ENCODE results near the gene CTU2. TPM values are rescaled to one million over a fixed set of nuclear protein-coding genes. Genes with fewer than 3 reads are reported as not detected.

Gene CTU2
- total and polyA plus RNA-seq, 2 experiments from 2014 or later = 5.9 to 19.5 TPM

GRCh38 chr16:88764080-88764479, 57.8 kb downstream of the CTU2 start:
- Histone ChIP-seq H3K79me2 (peaks cover 52% of the 10 kb centered on the region), H3K9me2 (replicated peaks; ENCODE audit: insufficient read depth) (no peaks in the 10 kb centered on the region), H3K36me3 (replicated peaks; ENCODE audit: insufficient read depth, low read depth) (no peaks in the 10 kb centered on the region), H3K27ac (peak overlapping the region; percentile 67), H3K4me3 (no peak overlapping the region), H3K9me3 (ENCODE audit: low read depth) (no peaks in the 10 kb centered on the region), H3K4me2 (peak overlapping the region; percentile 24), H3K4me1 (ENCODE audit: insufficient read depth) (peaks cover 48% of the 10 kb centered on the region), H3K27me3 (no peaks in the 10 kb centered on the region), H2AFZ (no peak overlapping the region), H4K20me1 (ENCODE audit: insufficient read depth, poor library complexity, severe bottlenecking) (peaks cover 15% of the 10 kb centered on the region)
- DNase-seq (ENCODE audit: low spot score) = no peak
- TF ChIP-seq EZH2 (IDR thresholded peaks at IDR 0.05; ENCODE audit: borderline replicate concordance) (no peak), CTCF (IDR thresholded peaks at IDR 0.05; ENCODE audit: poor library complexity) (no peak), EZH2phosphoT487 (IDR thresholded peaks at IDR 0.05; ENCODE audit: low read depth, severe bottlenecking, unreplicated experiment) (no peak)
- 94% methylated on average over 19 of the region's 19 CpGs for WGBS (ENCODE audit: low lambda C conversion rate, missing lambda C conversion rate)

- Histone ChIP-seq H3K79me2 (peaks cover 56% of the 10 kb centered on the region), H3K36me3 (replicated peaks; ENCODE audit: insufficient read depth, low read depth) (no peaks in the 10 kb centered on the region), H3K4me3 (no peak overlapping the region), H3K4me2 (peak overlapping the region; percentile 8), H3K9me3 (ENCODE audit: low read depth) (no peaks in the 10 kb centered on the region), H3K27ac (peak overlapping the region; percentile 67), H3K27me3 (no peaks in the 10 kb centered on the region), H3K9me2 (replicated peaks; ENCODE audit: insufficient read depth) (no peaks in the 10 kb centered on the region), H4K20me1 (ENCODE audit: insufficient read depth, poor library complexity, severe bottlenecking) (peaks cover 15% of the 10 kb centered on the region), H2AFZ (no peak overlapping the region), H3K4me1 (ENCODE audit: insufficient read depth) (peaks cover 47% of the 10 kb centered on the region)
- DNase-seq (ENCODE audit: low spot score) = peak; percentile 83
- WGBS (ENCODE audit: low lambda C conversion rate, missing lambda C conversion rate) = 47% methylated on average over 8 of the region's 9 CpGs
- TF ChIP-seq CTCF (IDR thresholded peaks at IDR 0.05; ENCODE audit: poor library complexity) = no peak
Measured at GRCh38 chr16:88764913-88765349, 58.6 kb downstream of the CTU2 start.

Small RNA genes lying within 50 kb of the gene (microRNA-seq; reads per million reads assigned to microRNA genes)
- not detected for gene MIR4722

Other genes starting within 250 kb of the CTU2 start
- 8.1 and 16.8 TPM in 2 replicates for gene ZC3H18, start 136.1 kb upstream of the CTU2 start, total RNA-seq
- 30.7 and 37.1 TPM in 2 replicates for gene ZC3H18, start 136.1 kb upstream of the CTU2 start, polyA plus RNA-seq
- gene IL17C, start 67.9 kb upstream of the CTU2 start, total RNA-seq = 0.40 TPM in 1 of 2 replicates, not detected in the other
- 0.57 and 0.79 TPM in 2 replicates for gene IL17C, start 67.9 kb upstream of the CTU2 start, polyA plus RNA-seq
- 196 and 255 TPM in 2 replicates for gene CYBA, start 55.5 kb upstream of the CTU2 start, total RNA-seq
- gene CYBA, start 55.5 kb upstream of the CTU2 start, polyA plus RNA-seq = 419 and 516 TPM in 2 replicates
- 71.9 and 78.6 TPM in 2 replicates for gene MVD, start 43.4 kb upstream of the CTU2 start, total RNA-seq
- 142 and 152 TPM in 2 replicates for gene MVD, start 43.4 kb upstream of the CTU2 start, polyA plus RNA-seq
- gene SNAI3, start 20.0 kb upstream of the CTU2 start, total RNA-seq = 1.7 and 2.5 TPM in 2 replicates
- 4.1 and 5.0 TPM in 2 replicates for gene SNAI3, start 20.0 kb upstream of the CTU2 start, polyA plus RNA-seq
- gene RNF166, start 95 bp upstream of the CTU2 start, total RNA-seq = 10.1 and 14.0 TPM in 2 replicates
- 14.3 and 16.8 TPM in 2 replicates for gene RNF166, start 95 bp upstream of the CTU2 start, polyA plus RNA-seq
- gene PIEZO1, start 78.7 kb downstream of the CTU2 start, total RNA-seq = 47.0 and 77.0 TPM in 2 replicates
- 70.6 and 87.9 TPM in 2 replicates for gene PIEZO1, start 78.7 kb downstream of the CTU2 start, polyA plus RNA-seq
- 5.2 and 6.9 TPM in 2 replicates for gene CDT1, start 97.3 kb downstream of the CTU2 start, total RNA-seq
- gene CDT1, start 97.3 kb downstream of the CTU2 start, polyA plus RNA-seq = 5.1 and 6.8 TPM in 2 replicates
- 101 and 119 TPM in 2 replicates for gene APRT, start 105.4 kb downstream of the CTU2 start, total RNA-seq
- gene APRT, start 105.4 kb downstream of the CTU2 start, polyA plus RNA-seq = 237 and 273 TPM in 2 replicates
- 19.6 and 22.4 TPM in 2 replicates for gene GALNS, start 150.4 kb downstream of the CTU2 start, total RNA-seq
- 38.9 and 53.5 TPM in 2 replicates for gene GALNS, start 150.4 kb downstream of the CTU2 start, polyA plus RNA-seq
- 58.7 and 70.8 TPM in 2 replicates for gene TRAPPC2L, start 150.6 kb downstream of the CTU2 start, total RNA-seq
- gene TRAPPC2L, start 150.6 kb downstream of the CTU2 start, polyA plus RNA-seq = 191 and 215 TPM in 2 replicates
- gene PABPN1L, start 160.2 kb downstream of the CTU2 start, total RNA-seq = not detected in 2 replicates
- not detected in 2 replicates for gene PABPN1L, start 160.2 kb downstream of the CTU2 start, polyA plus RNA-seq

All from hepatocyte (in vitro differentiated cells).